HEK293 (cell line): ENCODE measurements around the gene POR.

Experiments used
- TRIM28 ChIP-seq: IDR thresholded peaks from 2 replicates; pipeline ENCODE4 v1.6.1; 2011; ENCODE audit warnings: low read length, control low read depth, borderline replicate concordance
- ZBTB7A ChIP-seq: fragments of 450-650 bp; formaldehyde crosslinking; IDR thresholded peaks from 2 replicates; pipeline ENCODE4 v1.5.1; 2016; ENCODE audit warnings: low read depth, missing biosample characterization, missing genetic modification characterization
- ZNF146 ChIP-seq: fragments of 450-650 bp; formaldehyde crosslinking; IDR thresholded peaks from 2 replicates; pipeline ENCODE4 v1.5.1; 2016; ENCODE audit warnings: missing biosample characterization, missing genetic modification characterization
- ZNF184 ChIP-seq: fragments of 450-650 bp; IDR thresholded peaks from 2 replicates; pipeline ENCODE4 v1.5.1; 2018; ENCODE audit warnings: missing biosample characterization, mild to moderate bottlenecking, missing genetic modification characterization
- ZNF211 ChIP-seq: fragments of 450-650 bp; formaldehyde crosslinking; IDR thresholded peaks from 2 replicates; pipeline ENCODE4 v1.5.1; 2016; ENCODE audit warnings: low read depth, missing biosample characterization, missing genetic modification characterization
- ZNF416 ChIP-seq: fragments of 450-650 bp; formaldehyde crosslinking; IDR thresholded peaks from 2 replicates; pipeline ENCODE4 v1.5.1; 2016; ENCODE audit warnings: missing biosample characterization, missing genetic modification characterization
- ZNF530 ChIP-seq: fragments of 450-650 bp; formaldehyde crosslinking; IDR thresholded peaks from 2 replicates; pipeline ENCODE4 v1.5.1; 2016; ENCODE audit warnings: low read depth, missing biosample characterization, missing genetic modification characterization
- ZNF776 ChIP-seq: fragments of 450-650 bp; formaldehyde crosslinking; IDR thresholded peaks from 2 replicates; pipeline ENCODE4 v1.5.0; 2017; ENCODE audit warnings: missing biosample characterization, missing genetic modification characterization, borderline replicate concordance
- ZNF777 ChIP-seq: fragments of 450-650 bp; formaldehyde crosslinking; IDR thresholded peaks from 2 replicates; pipeline ENCODE4 v1.5.1; 2017; ENCODE audit warnings: missing biosample characterization, missing genetic modification characterization, borderline replicate concordance
- TF ChIP-seq, protein P1 (sequence below): fragments of 450-650 bp; formaldehyde crosslinking; IDR thresholded peaks from 2 replicates; pipeline ENCODE4 v1.5.1; 2016; ENCODE audit warnings: missing biosample characterization, missing genetic modification characterization
- TF ChIP-seq, protein P2 (sequence below): sonication (generic); formaldehyde crosslinking; IDR thresholded peaks from 2 replicates; pipeline ENCODE4 v1.8.1; 2022; ENCODE audit warnings: mild to moderate bottlenecking, moderate library complexity, missing genetic modification reagents
- TF ChIP-seq, protein P3 (sequence below): fragments of 450-650 bp; formaldehyde crosslinking; IDR thresholded peaks from 2 replicates; pipeline ENCODE4 v1.5.1; 2016; ENCODE audit warnings: missing biosample characterization, missing genetic modification characterization

- TF ChIP-seq ZNF777 (tag by site-specific recombination) = no peak
- TF ChIP-seq ZNF530 (tag by site-specific recombination) = no peak
- TF ChIP-seq, protein P1, sequence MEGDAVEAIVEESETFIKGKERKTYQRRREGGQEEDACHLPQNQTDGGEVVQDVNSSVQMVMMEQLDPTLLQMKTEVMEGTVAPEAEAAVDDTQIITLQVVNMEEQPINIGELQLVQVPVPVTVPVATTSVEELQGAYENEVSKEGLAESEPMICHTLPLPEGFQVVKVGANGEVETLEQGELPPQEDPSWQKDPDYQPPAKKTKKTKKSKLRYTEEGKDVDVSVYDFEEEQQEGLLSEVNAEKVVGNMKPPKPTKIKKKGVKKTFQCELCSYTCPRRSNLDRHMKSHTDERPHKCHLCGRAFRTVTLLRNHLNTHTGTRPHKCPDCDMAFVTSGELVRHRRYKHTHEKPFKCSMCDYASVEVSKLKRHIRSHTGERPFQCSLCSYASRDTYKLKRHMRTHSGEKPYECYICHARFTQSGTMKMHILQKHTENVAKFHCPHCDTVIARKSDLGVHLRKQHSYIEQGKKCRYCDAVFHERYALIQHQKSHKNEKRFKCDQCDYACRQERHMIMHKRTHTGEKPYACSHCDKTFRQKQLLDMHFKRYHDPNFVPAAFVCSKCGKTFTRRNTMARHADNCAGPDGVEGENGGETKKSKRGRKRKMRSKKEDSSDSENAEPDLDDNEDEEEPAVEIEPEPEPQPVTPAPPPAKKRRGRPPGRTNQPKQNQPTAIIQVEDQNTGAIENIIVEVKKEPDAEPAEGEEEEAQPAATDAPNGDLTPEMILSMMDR (tag by site-specific recombination) = no peak
- TF ChIP-seq ZNF184 (tag by site-specific recombination) = no peak
- no peak for TF ChIP-seq ZNF416 (tag by site-specific recombination)
- no peak for TF ChIP-seq ZNF776 (tag by site-specific recombination)
- TF ChIP-seq, protein P2, sequence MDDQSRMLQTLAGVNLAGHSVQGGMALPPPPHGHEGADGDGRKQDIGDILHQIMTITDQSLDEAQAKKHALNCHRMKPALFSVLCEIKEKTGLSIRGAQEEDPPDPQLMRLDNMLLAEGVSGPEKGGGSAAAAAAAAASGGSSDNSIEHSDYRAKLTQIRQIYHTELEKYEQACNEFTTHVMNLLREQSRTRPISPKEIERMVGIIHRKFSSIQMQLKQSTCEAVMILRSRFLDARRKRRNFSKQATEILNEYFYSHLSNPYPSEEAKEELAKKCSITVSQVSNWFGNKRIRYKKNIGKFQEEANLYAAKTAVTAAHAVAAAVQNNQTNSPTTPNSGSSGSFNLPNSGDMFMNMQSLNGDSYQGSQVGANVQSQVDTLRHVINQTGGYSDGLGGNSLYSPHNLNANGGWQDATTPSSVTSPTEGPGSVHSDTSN (CRISPR knock-in tag) = no peak
- TF ChIP-seq, protein P3, sequence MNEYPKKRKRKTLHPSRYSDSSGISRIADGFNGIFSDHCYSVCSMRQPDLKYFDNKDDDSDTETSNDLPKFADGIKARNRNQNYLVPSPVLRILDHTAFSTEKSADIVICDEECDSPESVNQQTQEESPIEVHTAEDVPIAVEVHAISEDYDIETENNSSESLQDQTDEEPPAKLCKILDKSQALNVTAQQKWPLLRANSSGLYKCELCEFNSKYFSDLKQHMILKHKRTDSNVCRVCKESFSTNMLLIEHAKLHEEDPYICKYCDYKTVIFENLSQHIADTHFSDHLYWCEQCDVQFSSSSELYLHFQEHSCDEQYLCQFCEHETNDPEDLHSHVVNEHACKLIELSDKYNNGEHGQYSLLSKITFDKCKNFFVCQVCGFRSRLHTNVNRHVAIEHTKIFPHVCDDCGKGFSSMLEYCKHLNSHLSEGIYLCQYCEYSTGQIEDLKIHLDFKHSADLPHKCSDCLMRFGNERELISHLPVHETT (tag by site-specific recombination) = no peak
- TF ChIP-seq TRIM28 = no peak
- TF ChIP-seq ZNF146 (tag by site-specific recombination) = no peak
- no peak for TF ChIP-seq ZNF211
- no peak for TF ChIP-seq ZBTB7A (tag by site-specific recombination)
These were observed 42.7 kb upstream of the POR start for GRCh38 chr7:75872073-75872782.
